Dermis blood vessel endothelial cell (primary cell): Measurements from ENCODE around the gene SMIM17. TPM values are rescaled to one million over a fixed set of nuclear protein-coding genes. Genes with fewer than 3 reads are reported as not detected.
"Not testable (repeated sequence)": the region's sequence is repeated elsewhere in the genome, so short reads cannot be mapped to it uniquely, and the experiment has no call there.

ENCODE experiments used
- DNase-seq: peaks from one replicate; pipeline ENCODE4 v3.0.0; 2010
- total RNA-seq: library from RNA; depleted of rRNA; stranded (reverse); fragments of >200 nt; gene quantifications from 2 replicates; pipeline ENCODE4 v1.2.3, GENCODE V29; 2014

SMIM17 gene
- total RNA-seq, 1 donor from 2014 or later: 0.17 TPM

GRCh38 chr19:56660381-56661107, 17.6 kb downstream of the SMIM17 start:
- no peak for DNase-seq

GRCh38 chr19:56661248-56661647, 18.3 kb downstream of the SMIM17 start:
- DNase-seq: no peak

GRCh38 chr19:56663931-56664500, 21.1 kb downstream of the SMIM17 start:
- DNase-seq: no peak

GRCh38 chr19:56664511-56664910, 21.6 kb downstream of the SMIM17 start:
- no peak for DNase-seq

GRCh38 chr19:56667311-56667870, 24.4 kb downstream of the SMIM17 start:
- no peak for DNase-seq

GRCh38 chr19:56668676-56669075, 25.7 kb downstream of the SMIM17 start:
- DNase-seq: no peak

- DNase-seq: no peak
Measured at GRCh38 chr19:56670401-56670960, 27.5 kb downstream of the SMIM17 start.

GRCh38 chr19:56670961-56671612, 28.1 kb downstream of the SMIM17 start:
- no peak for DNase-seq

- peak; percentile 27 for DNase-seq
Measured at GRCh38 chr19:56671613-56671994, 28.6 kb downstream of the SMIM17 start, which contains the start of gene ZNF835. Gene ZNF835, minus strand, starts transcription at chr19:56671757. Its CDS starts 6,559 bp downstream, at chr19:56665198.

GRCh38 chr19:56672610-56673009, 29.7 kb downstream of the SMIM17 start:
- not testable (repeated sequence) for DNase-seq

- no peak for DNase-seq
Measured at GRCh38 chr19:56678205-56678604, 35.2 kb downstream of the SMIM17 start.

GRCh38 chr19:56681702-56682101, 38.7 kb downstream of the SMIM17 start:
- no peak for DNase-seq

- no peak for DNase-seq
Measured at GRCh38 chr19:56683116-56683515, 40.2 kb downstream of the SMIM17 start.

GRCh38 chr19:56687031-56687430, 44.1 kb downstream of the SMIM17 start:
- DNase-seq: no peak

GRCh38 chr19:56689198-56689597, 46.2 kb downstream of the SMIM17 start:
- DNase-seq: no peak

GRCh38 chr19:56690670-56691069, 47.7 kb downstream of the SMIM17 start:
- DNase-seq: no peak

- DNase-seq: no peak
Measured at GRCh38 chr19:56692206-56692895, 49.4 kb downstream of the SMIM17 start.

GRCh38 chr19:56699552-56699951, 56.6 kb downstream of the SMIM17 start:
- DNase-seq: no peak

GRCh38 chr19:56701895-56702294, 58.9 kb downstream of the SMIM17 start:
- DNase-seq: no peak

GRCh38 chr19:56705939-56706338, 63.0 kb downstream of the SMIM17 start:
- peak; percentile 3 for DNase-seq
